Nephron progenitor cell (in vitro differentiated cells): Measurements from ENCODE around the gene RPS6KA2.
A peak's percentile ranks its signal among the peaks of the same experiment; 100 is the strongest.

Experiments used
- DNase-seq: peaks from one replicate; pipeline ENCODE4 v3.0.0; 2021
- H3K27ac Mint-ChIP-seq: 2 replicates; pipeline ENCODE4 v1.8.0; 2021; ENCODE audit warnings: mild to moderate bottlenecking, moderate library complexity, mixed read lengths
- H3K27me3 Mint-ChIP-seq: 2 replicates; pipeline ENCODE4 v1.8.0; 2021; ENCODE audit warnings: mild to moderate bottlenecking, low read depth, mixed read lengths; ENCODE audit not compliant: poor library complexity
- H3K36me3 Mint-ChIP-seq: 2 replicates; pipeline ENCODE4 v1.8.0; 2021; ENCODE audit warnings: low read depth, mixed read lengths
- H3K4me1 Mint-ChIP-seq: 2 replicates; pipeline ENCODE4 v1.8.0; 2021; ENCODE audit warnings: mixed read lengths
- H3K4me3 Mint-ChIP-seq: 2 replicates; pipeline ENCODE4 v1.8.0; 2021; ENCODE audit warnings: mild to moderate bottlenecking, moderate library complexity, mixed read lengths
- H3K9me3 Mint-ChIP-seq: 2 replicates; pipeline ENCODE4 v1.8.0; 2021; ENCODE audit warnings: mild to moderate bottlenecking, moderate library complexity, mixed read lengths
- CTCF ChIP-seq: fragments of 200-600 bp; sonication (generic); IDR thresholded peaks from 2 replicates; pipeline ENCODE4 v1.5.0; 2021; ENCODE audit warnings: antibody characterized with exemption

The RPS6KA2 gene

GRCh38 chr6:166463359-166464067, 163.5 kb downstream of the RPS6KA2 start:
- Mint-ChIP-seq H3K9me3 (peaks cover under 1% of the 10 kb centered on the region), H3K27ac (no peak overlapping the region), H3K4me3 (no peak overlapping the region), H3K4me1 (peaks cover 32% of the 10 kb centered on the region), H3K27me3 (peaks cover 8% of the 10 kb centered on the region), H3K36me3 (peaks cover 7% of the 10 kb centered on the region)
- TF ChIP-seq CTCF: no peak
- no peak for DNase-seq

GRCh38 chr6:166462461-166463135, 164.5 kb downstream of the RPS6KA2 start:
- Mint-ChIP-seq H3K27ac (no peak overlapping the region), H3K4me3 (no peak overlapping the region), H3K9me3 (peaks cover 6% of the 10 kb centered on the region), H3K27me3 (peaks cover 8% of the 10 kb centered on the region), H3K4me1 (peaks cover 32% of the 10 kb centered on the region), H3K36me3 (peaks cover 17% of the 10 kb centered on the region)
- no peak for TF ChIP-seq CTCF
- no peak for DNase-seq

- no peak overlapping the region for H3K27ac Mint-ChIP-seq
These were observed 165.1 kb downstream of the RPS6KA2 start for GRCh38 chr6:166461821-166462460.

GRCh38 chr6:166460473-166461437, 166.3 kb downstream of the RPS6KA2 start:
- no peak overlapping the region for H3K27ac Mint-ChIP-seq
- peaks cover 18% of the 10 kb centered on the region for H3K9me3 Mint-ChIP-seq
- TF ChIP-seq CTCF: no peak
- H3K4me1 Mint-ChIP-seq: peaks cover 27% of the 10 kb centered on the region
- no peak overlapping the region for H3K4me3 Mint-ChIP-seq
- H3K36me3 Mint-ChIP-seq: peaks cover 23% of the 10 kb centered on the region
- DNase-seq: no peak
- H3K27me3 Mint-ChIP-seq: peaks cover 4% of the 10 kb centered on the region

More at GRCh38 chr6:166461821-166462460, 165.1 kb downstream of the RPS6KA2 start:
- H3K27me3 Mint-ChIP-seq: peaks cover 6% of the 10 kb centered on the region
- H3K36me3 Mint-ChIP-seq: peaks cover 23% of the 10 kb centered on the region
- DNase-seq: no peak
- H3K4me1 Mint-ChIP-seq: peaks cover 29% of the 10 kb centered on the region
- no peak for TF ChIP-seq CTCF
- peaks cover 9% of the 10 kb centered on the region for H3K9me3 Mint-ChIP-seq
- H3K4me3 Mint-ChIP-seq: no peak overlapping the region

DNA sequence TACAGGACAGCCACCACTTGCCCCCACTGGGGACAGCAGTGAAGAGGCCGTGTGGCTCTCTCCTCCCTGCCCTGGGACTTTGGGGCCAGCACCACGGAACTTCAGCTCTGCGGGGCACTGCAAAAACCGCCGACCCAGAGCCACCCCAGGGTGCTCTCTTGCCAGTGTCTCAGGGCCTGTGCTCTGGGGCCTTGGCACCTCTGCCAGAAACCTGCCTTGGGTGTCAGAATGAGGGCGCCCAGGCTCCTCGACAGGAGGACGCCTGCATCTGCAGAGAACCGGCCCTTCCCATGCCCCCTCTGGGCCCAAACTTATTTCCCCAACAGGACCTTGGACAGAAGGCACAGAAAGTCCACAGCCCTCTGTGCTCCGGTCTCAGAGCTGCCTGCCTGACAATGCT, 167.1 kb downstream of the RPS6KA2 start:
- peak overlapping the region; percentile 74 for H3K27ac Mint-ChIP-seq
- H3K36me3 Mint-ChIP-seq: peaks cover 26% of the 10 kb centered on the region
- H3K4me1 Mint-ChIP-seq: peaks cover 22% of the 10 kb centered on the region
- TF ChIP-seq CTCF: no peak
- H3K9me3 Mint-ChIP-seq: peaks cover 21% of the 10 kb centered on the region
- no peak overlapping the region for H3K4me3 Mint-ChIP-seq
- no peak for DNase-seq
- peaks cover 2% of the 10 kb centered on the region for H3K27me3 Mint-ChIP-seq
